LNCAP (cell line): ENCODE data around the gene ELFN1.

Experiments
- CTCF ChIP-seq: fragments of 450-650 bp; IDR thresholded peaks from 2 replicates; pipeline ENCODE4 v1.5.1; 2017; ENCODE audit warnings: mild to moderate bottlenecking

ELFN1 gene

GRCh38 chr7:1757601-1758000 lies 87.5 kb downstream of the ELFN1 start:
- no peak for TF ChIP-seq CTCF

- TF ChIP-seq CTCF = no peak; the same call in 1 of the 2 replicates
Observed at GRCh38 chr7:1758028-1758858, 88.2 kb downstream of the ELFN1 start.

- 0 out of 2 replicates have a peak, but pooled peaks have one; percentile 18 for TF ChIP-seq CTCF
Observed at GRCh38 chr7:1758859-1759521, 88.9 kb downstream of the ELFN1 start.

GRCh38 chr7:1761097-1761496 lies 91.0 kb downstream of the ELFN1 start:
- TF ChIP-seq CTCF = no peak

- TF ChIP-seq CTCF = no peak
Observed at GRCh38 chr7:1761774-1762173, 91.7 kb downstream of the ELFN1 start.

- TF ChIP-seq CTCF = no peak
Observed at GRCh38 chr7:1762238-1762945, 92.3 kb downstream of the ELFN1 start.

- TF ChIP-seq CTCF = no peak
Observed at GRCh38 chr7:1763033-1763432, 93.0 kb downstream of the ELFN1 start.
